ENCODE measurements around the gene DROSHA.
"Not testable (repeated sequence)": the region's sequence is repeated elsewhere in the genome, so short reads cannot be mapped to it uniquely, and the experiment has no call there.

Gene DROSHA

DNA sequence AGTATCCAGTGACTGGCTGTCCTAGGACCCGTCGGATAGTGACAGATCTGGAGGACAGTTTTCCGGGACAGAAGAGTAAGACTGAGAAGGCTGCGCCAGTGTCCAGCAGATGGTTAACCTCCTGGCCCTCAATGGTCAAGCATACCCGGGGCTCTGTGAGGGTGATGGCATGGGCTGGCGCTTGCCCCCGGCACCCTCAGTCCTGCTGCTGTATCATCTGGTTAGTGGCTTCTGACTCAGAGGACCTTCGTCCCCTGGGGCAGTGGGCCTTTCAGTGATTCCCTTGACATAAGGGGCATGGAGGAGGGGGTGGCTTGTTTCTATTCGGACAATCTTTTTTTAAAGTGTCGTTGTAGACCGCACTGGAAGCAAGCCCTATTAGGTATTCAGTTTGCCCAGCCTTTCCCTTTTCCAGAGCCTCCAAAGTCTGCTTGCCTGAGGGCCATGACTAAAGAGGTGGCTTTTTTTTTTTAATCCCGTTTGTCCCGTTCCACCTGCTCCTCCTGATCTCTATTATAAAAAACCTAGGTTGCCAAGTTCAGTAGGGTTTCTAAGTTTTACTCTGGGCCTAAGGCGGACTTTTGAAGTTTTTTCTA, 136.3 kb downstream of the DROSHA start:
- not testable (repeated sequence) for H3K27ac Mint-ChIP-seq, H3K27me3 Mint-ChIP-seq, H3K4me1 Mint-ChIP-seq, DNase-seq, ATAC-seq, H3K4me3 Mint-ChIP-seq, H3K9me3 Mint-ChIP-seq

DNA sequence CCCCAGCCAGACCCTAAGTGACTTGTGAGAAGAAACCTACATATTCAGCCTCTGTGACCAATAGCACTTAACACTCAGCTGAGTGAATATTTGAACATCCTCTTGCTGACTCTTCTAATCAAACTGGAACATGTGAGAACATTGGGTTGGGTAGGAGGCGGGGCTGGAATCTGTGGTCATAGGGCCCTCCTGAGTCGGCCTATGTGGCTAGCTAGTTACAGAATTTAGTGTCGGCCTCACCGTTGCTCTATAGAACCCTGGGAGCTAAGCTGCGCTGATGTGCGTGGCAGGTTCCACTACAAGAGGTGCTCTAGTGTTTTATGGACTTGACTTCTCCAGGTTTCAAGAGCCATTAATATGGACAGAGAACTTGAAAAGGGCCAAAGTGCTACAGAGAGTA, 138.8 kb downstream of the DROSHA start:
- no peaks in the 10 kb centered on the region for H3K27me3 Mint-ChIP-seq
- ATAC-seq (no peak), DNase-seq (no peak)
- H3K9me3 Mint-ChIP-seq, result peaks cover 7 to 12% of the 10 kb centered on the region in 2 donors
- H3K4me1 Mint-ChIP-seq, result no peaks in the 10 kb centered on the region
- no peak overlapping the region for H3K27ac Mint-ChIP-seq
- no peak overlapping the region for H3K4me3 Mint-ChIP-seq

DNA sequence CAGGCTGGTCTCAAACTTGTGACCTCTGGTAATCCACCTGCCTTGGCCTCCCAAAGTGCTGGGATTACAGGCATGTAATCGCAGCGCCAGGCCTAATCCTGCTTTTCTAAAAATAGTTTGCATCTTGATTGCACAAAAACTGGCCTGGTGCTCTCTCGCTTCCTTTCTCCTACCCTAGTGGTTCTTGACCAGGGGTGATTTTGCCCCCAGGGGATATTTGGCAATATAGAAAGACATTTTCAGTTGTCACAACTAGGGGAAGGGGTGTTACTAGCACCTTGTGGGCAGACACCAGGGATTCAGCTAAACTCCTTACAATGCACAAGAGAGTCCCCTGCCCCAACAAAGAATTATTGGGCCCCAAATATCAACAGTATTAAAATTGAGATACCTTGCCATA, 139.8 kb downstream of the DROSHA start:
- no peak for ATAC-seq
- no peaks in the 10 kb centered on the region for H3K4me1 Mint-ChIP-seq
- H3K9me3 Mint-ChIP-seq, result peaks cover 12 to 20% of the 10 kb centered on the region in 2 donors
- no peak overlapping the region for H3K27ac Mint-ChIP-seq
- no peaks in the 10 kb centered on the region for H3K27me3 Mint-ChIP-seq
- no peak overlapping the region for H3K4me3 Mint-ChIP-seq
- DNase-seq, result no peak

DNA sequence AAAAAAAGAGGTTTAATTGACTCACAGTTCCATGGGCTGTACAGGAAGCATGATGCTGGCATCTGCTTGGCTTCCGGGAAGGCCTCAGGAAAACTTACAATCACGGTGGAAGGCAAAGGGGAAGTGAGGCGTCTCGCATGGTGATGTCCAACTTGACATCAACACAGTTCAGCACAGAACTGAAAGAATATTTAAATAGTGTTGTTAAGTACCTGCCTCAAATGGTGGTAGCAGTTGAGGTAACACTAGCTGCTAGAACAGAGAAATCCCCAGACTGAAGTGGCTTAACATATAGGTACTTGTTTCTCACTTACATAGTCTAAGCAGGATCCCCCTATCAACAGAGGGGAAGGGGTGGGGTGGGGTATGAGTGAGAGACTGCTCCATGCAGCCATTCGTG, 141.6 kb downstream of the DROSHA start:
- Mint-ChIP-seq H3K27ac (no peak overlapping the region), H3K27me3 (no peaks in the 10 kb centered on the region), H3K4me3 (no peak overlapping the region), H3K9me3 (peaks cover 12 to 20% of the 10 kb centered on the region in 2 donors), H3K4me1 (no peaks in the 10 kb centered on the region)
- DNase-seq (no peak), ATAC-seq (no peak)

- Mint-ChIP-seq H3K4me3 (no peak overlapping the region), H3K9me3 (peaks cover 12 to 20% of the 10 kb centered on the region in 2 donors), H3K27ac (no peak overlapping the region), H3K27me3 (peaks cover 34% of the 10 kb centered on the region), H3K4me1 (no peaks in the 10 kb centered on the region)
- DNase-seq (no peak), ATAC-seq (no peak)
Measured at GRCh38 chr5:31385774-31386537, 145.9 kb downstream of the DROSHA start.

DNA sequence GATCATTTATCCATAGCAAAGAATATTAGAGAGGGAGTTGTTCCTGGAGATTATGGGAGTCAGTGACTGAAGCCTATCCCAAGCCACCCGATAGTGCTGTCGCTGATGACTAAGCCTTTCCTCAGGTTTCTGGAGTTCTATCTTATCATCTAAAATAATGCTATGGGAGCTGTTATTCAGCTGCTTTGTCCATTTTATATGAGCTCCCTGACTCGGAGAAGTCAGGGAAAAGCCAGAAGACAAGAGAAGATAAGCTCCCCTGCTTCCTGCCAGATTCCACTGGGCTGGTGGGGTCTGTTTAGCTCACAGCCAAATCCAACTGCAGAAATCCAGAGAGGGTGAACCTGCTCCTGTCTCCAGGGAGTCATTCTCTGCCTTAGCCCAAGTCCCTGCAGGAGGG, 148.2 kb downstream of the DROSHA start:
- H3K27ac Mint-ChIP-seq, result no peak overlapping the region
- peaks cover 5 to 14% of the 10 kb centered on the region in 2 donors for H3K9me3 Mint-ChIP-seq
- no peak overlapping the region for H3K4me3 Mint-ChIP-seq
- DNase-seq, result no peak
- no peaks in the 10 kb centered on the region for H3K4me1 Mint-ChIP-seq
- H3K27me3 Mint-ChIP-seq, result peaks cover 36% of the 10 kb centered on the region
- ATAC-seq, result no peak

- ATAC-seq (no peak), DNase-seq (no peak)
- Mint-ChIP-seq H3K27me3 (peaks cover 36% of the 10 kb centered on the region), H3K9me3 (no peaks in the 10 kb centered on the region), H3K4me3 (no peak overlapping the region), H3K27ac (no peak overlapping the region), H3K4me1 (no peaks in the 10 kb centered on the region)
Measured at GRCh38 chr5:31382051-31382878, 149.6 kb downstream of the DROSHA start.

DNA sequence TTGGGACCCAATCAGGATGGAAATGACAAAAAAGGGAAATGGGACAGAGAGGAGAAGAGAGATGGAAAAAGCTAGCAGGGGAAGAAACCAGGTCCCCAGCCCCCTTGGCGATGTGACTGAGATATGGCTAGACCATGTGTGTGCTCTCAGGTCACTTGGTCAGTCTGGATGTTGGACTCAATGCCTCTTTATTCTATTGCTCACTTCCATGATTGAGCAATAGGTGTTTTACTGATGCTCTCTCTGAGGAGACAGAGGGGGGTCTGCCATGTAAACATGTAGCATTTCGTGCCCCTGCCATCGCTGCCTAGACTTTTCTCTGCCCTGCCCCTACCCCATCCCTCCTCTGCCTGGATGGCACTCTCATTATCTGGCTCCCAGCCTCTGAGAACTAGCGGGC, 150.6 kb downstream of the DROSHA start:
- DNase-seq (no peak), ATAC-seq (no peak)
- no peak overlapping the region for H3K27ac Mint-ChIP-seq
- peaks cover 36% of the 10 kb centered on the region for H3K27me3 Mint-ChIP-seq
- no peaks in the 10 kb centered on the region for H3K9me3 Mint-ChIP-seq
- H3K4me1 Mint-ChIP-seq, result no peaks in the 10 kb centered on the region
- no peak overlapping the region for H3K4me3 Mint-ChIP-seq

GRCh38 chr5:31380049-31380448, 151.8 kb downstream of the DROSHA start:
- Mint-ChIP-seq H3K27ac (no peak overlapping the region), H3K27me3 (peaks cover 36% of the 10 kb centered on the region), H3K9me3 (no peaks in the 10 kb centered on the region), H3K4me3 (no peak overlapping the region), H3K4me1 (no peaks in the 10 kb centered on the region)
- ATAC-seq, result no peak
- no peak for DNase-seq

DNA sequence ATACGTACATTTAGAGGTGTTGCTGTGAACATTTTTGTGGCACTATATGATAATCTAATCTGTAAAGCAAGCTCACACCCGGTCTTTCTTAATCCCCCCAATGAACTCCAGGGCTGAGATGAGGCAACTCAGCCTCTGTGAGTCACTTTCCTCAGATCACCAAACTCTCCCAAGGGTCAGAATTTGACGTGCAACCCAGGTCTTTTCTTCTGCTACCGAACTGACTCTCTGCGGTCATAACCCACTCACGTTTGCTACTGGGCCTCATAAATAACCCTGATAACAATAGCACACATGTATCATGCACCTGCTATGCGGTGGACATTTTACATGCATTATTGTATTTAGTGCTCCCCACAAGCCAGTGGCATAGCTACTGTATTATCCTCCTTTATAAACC, 153.1 kb downstream of the DROSHA start:
- DNase-seq (no peak), ATAC-seq (no peak)
- Mint-ChIP-seq H3K4me3 (no peak overlapping the region), H3K9me3 (no peaks in the 10 kb centered on the region), H3K4me1 (no peaks in the 10 kb centered on the region), H3K27ac (no peak overlapping the region), H3K27me3 (peaks cover 29% of the 10 kb centered on the region)

DNA sequence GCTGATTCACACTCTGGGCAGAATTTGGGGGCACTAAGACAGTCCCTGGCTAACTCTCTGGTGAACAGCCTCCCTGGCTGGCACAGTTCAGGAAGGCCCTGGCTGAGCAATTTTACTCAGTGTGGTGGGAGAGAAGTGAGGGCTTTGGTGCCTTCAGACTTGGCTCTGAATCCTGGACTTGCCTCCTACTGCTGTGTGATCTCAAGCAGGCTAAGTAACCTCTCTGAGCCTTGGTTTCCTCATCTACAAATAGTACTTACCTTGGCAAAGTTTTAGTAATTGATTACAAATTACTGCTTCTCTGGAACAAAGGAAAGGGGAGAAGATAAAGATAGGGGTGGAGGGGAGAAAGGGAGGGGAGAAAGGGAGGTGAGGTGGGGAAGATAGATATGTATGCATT, 153.8 kb downstream of the DROSHA start:
- DNase-seq (no peak), ATAC-seq (no peak)
- Mint-ChIP-seq H3K4me3 (no peak overlapping the region), H3K9me3 (no peaks in the 10 kb centered on the region), H3K4me1 (no peaks in the 10 kb centered on the region), H3K27me3 (peaks cover 24% of the 10 kb centered on the region), H3K27ac (peak overlapping the region in 1 of 2 donors; percentile 68)

- Mint-ChIP-seq H3K27ac (no peak overlapping the region), H3K9me3 (no peaks in the 10 kb centered on the region), H3K4me1 (no peaks in the 10 kb centered on the region), H3K4me3 (no peak overlapping the region), H3K27me3 (peaks cover 17% of the 10 kb centered on the region)
- DNase-seq (no peak), ATAC-seq (no peak)
Measured at GRCh38 chr5:31377274-31377946, 154.5 kb downstream of the DROSHA start.

GRCh38 chr5:31375999-31376720, 155.7 kb downstream of the DROSHA start:
- Mint-ChIP-seq H3K9me3 (no peaks in the 10 kb centered on the region), H3K27ac (no peak overlapping the region), H3K27me3 (peaks cover 8% of the 10 kb centered on the region), H3K4me1 (no peaks in the 10 kb centered on the region), H3K4me3 (no peak overlapping the region)
- ATAC-seq (no peak), DNase-seq (no peak)

DNA sequence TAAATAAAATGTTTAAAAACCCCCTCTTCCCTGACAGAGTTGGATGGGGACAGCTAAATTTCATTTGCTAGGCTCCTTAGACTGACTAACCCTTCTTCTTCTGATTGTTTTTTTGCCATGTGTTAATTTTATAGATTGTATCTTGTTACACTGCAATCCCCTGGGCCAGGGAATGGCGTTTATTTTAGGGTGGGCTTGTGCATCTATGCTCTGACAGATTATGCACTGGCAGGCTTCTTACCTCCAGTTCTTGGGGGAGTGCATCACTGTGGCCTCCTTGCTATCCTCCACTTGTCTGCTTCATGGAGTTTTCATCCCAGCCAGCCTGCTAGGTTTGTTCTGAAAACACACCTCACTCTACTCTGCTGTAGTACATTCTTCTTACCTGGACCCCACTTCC, 159.8 kb downstream of the DROSHA start:
- Mint-ChIP-seq H3K27ac (no peak overlapping the region), H3K27me3 (peaks cover 9% of the 10 kb centered on the region), H3K4me3 (no peak overlapping the region), H3K9me3 (no peaks in the 10 kb centered on the region), H3K4me1 (no peaks in the 10 kb centered on the region)
- ATAC-seq, result no peak
- no peak for DNase-seq

DNA sequence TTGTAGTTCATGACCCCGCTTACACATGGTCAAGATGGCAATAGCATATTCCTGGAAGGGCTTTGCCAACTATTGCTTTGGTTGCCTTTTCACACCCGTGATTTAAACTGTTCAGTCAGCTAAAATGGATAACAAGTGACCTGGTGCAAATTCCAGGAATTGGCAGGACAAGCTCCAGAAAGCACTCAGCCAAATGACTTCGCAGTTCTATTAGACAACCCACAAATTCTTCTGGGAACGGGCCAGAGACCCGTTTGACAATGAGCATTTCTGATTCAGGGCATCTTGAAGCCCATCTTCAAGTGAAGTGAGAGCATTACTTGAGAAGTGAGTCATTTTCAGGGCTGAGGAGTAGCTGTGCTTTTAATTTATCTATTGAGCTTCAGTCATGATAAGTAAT, 165.0 kb downstream of the DROSHA start:
- no peaks in the 10 kb centered on the region for H3K4me1 Mint-ChIP-seq
- H3K27ac Mint-ChIP-seq, result no peak overlapping the region
- peaks cover 0 to 11% of the 10 kb centered on the region in 2 donors for H3K9me3 Mint-ChIP-seq
- H3K27me3 Mint-ChIP-seq, result peaks cover 9% of the 10 kb centered on the region
- DNase-seq, result no peak
- ATAC-seq, result no peak
- H3K4me3 Mint-ChIP-seq, result no peak overlapping the region
